Mesendoderm (in vitro differentiated cells): ENCODE results near the gene OAS1.

Experiments used
- DNase-seq: peaks from one replicate; pipeline ENCODE4 v3.0.0; 2013
- H2AK5ac ChIP-seq: 2 replicates; pipeline ENCODE4 v1.6.1; 2013; ENCODE audit warnings: low read length, inconsistent platforms
- H2BK120ac ChIP-seq: 2 replicates; pipeline ENCODE4 v1.6.1; 2013; ENCODE audit warnings: low read depth, mild to moderate bottlenecking, low read length, moderate library complexity, mixed read lengths
- H2BK15ac ChIP-seq: replicated peaks from 2 replicates; pipeline ENCODE4 v1.6.1; 2013; ENCODE audit warnings: low read depth, mild to moderate bottlenecking, moderate library complexity
- H2BK5ac ChIP-seq: 2 replicates; pipeline ENCODE4 v1.6.1; 2013; ENCODE audit warnings: low read length, inconsistent platforms
- H3K18ac ChIP-seq: 2 replicates; pipeline ENCODE4 v1.6.1; 2013; ENCODE audit warnings: mild to moderate bottlenecking, low read length, mixed read lengths
- H3K23ac ChIP-seq: one replicate; pipeline ENCODE4 v1.6.1; 2013; ENCODE audit warnings: low read length
- H3K27ac ChIP-seq: 2 replicates; pipeline ENCODE4 v1.5.1; 2013; ENCODE audit warnings: low read depth, mild to moderate bottlenecking, inconsistent platforms, low read length, moderate library complexity
- H3K27me3 ChIP-seq: 2 replicates; pipeline ENCODE4 v1.6.1; 2013; ENCODE audit warnings: low read length, control low read depth, mild to moderate bottlenecking, inconsistent platforms; ENCODE audit not compliant: insufficient read depth, poor library complexity
- H3K36me3 ChIP-seq: 2 replicates; pipeline ENCODE4 v1.6.1; 2013; ENCODE audit warnings: low read length, inconsistent platforms; ENCODE audit not compliant: control insufficient read depth, insufficient read depth
- H3K4ac ChIP-seq: one replicate; pipeline ENCODE4 v1.6.1; 2013; ENCODE audit warnings: low read depth, mild to moderate bottlenecking, low read length, moderate library complexity
- H3K4me1 ChIP-seq: 2 replicates; pipeline ENCODE4 v1.6.1; 2013; ENCODE audit warnings: low read depth, low read length, inconsistent platforms; ENCODE audit not compliant: control insufficient read depth
- H3K4me2 ChIP-seq: 2 replicates; pipeline ENCODE4 v1.6.1; 2013; ENCODE audit warnings: low read length
- H3K4me3 ChIP-seq: 2 replicates; pipeline ENCODE4 v1.5.1; 2013; ENCODE audit warnings: mild to moderate bottlenecking, low read length
- H3K56ac ChIP-seq: one replicate; pipeline ENCODE4 v1.6.1; 2013; ENCODE audit warnings: low read length
- H3K79me1 ChIP-seq: 2 replicates; pipeline ENCODE4 v1.6.1; 2013; ENCODE audit warnings: low read length, inconsistent platforms
- H3K79me2 ChIP-seq: 2 replicates; pipeline ENCODE4 v1.6.1; 2013; ENCODE audit warnings: mild to moderate bottlenecking, low read length; ENCODE audit not compliant: control insufficient read depth, insufficient read depth
- H3K9ac ChIP-seq: 2 replicates; pipeline ENCODE4 v1.6.1; 2013; ENCODE audit warnings: low read length, inconsistent platforms
- H4K5ac ChIP-seq: one replicate; pipeline ENCODE4 v1.6.1; 2013; ENCODE audit warnings: low read length
- H4K8ac ChIP-seq: one replicate; pipeline ENCODE4 v1.6.1; 2013; ENCODE audit warnings: low read depth, mild to moderate bottlenecking, control low read depth, low read length, moderate library complexity
- WGBS: extraction: QIAGEN DNeasy Blood & Tissue Kit; methylation state at CpG from one replicate; pipeline ENCODE4 v1.1.7; 2013; ENCODE audit warnings: low lambda C conversion rate, missing lambda C conversion rate; ENCODE audit not compliant: insufficient coverage; ENCODE audit errors: extremely low coverage; 5-methylcytosine and 5-hydroxymethylcytosine counted together

Gene OAS1

DNA sequence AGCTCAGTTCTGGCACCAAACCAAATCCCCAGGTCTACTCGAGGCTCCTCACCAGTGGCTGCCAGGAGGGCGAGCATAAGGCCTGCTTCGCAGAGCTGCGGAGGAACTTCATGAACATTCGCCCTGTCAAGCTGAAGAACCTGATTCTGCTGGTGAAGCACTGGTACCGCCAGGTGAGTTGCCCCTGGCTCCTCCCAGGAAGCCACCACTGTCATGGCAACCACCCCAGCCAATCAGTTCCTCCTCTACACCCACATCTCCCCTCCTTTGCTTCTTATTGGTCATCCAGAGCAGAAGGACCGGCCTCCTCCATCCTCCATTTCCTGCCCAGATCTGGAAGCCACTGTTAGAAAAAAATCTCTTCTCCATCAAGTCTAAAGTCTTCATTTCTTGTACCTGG lies 54.3 kb downstream of the OAS1 start:
- Histone ChIP-seq H3K4me1 (no peaks in the 10 kb centered on the region), H3K27ac (no peak overlapping the region)
- WGBS = no CpG with 5 or more reads among the region's 7 CpGs

DNA sequence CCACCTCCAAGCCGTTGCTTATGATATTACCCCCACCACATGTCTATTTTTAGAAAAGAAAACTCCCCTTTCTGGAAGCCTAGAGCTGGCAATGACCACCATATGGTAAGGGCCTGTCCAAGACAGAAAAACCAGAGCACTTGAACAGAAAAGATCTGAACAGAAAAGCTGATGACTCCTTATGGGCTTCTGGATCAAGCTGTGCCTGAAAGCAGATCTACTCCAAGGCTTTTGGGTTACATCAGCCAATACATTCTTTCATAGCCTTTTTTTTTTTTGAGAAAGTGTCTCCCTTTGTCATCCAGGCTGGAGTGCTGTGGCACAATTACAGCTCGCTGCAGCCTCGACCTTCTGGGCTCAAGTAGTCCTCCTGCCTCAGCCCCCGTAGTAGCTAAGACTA lies 54.8 kb downstream of the OAS1 start:
- Histone ChIP-seq H2AK5ac (no peak overlapping the region), H3K4ac (no peak overlapping the region), H3K9ac (no peak overlapping the region), H3K18ac (no peak overlapping the region), H4K5ac (no peak overlapping the region), H3K23ac (no peak overlapping the region), H2BK5ac (no peak overlapping the region), H4K8ac (no peak overlapping the region), H3K79me2 (no peaks in the 10 kb centered on the region), H3K4me1 (no peaks in the 10 kb centered on the region), H3K36me3 (no peaks in the 10 kb centered on the region), H3K4me3 (no peak overlapping the region), H3K79me1 (no peaks in the 10 kb centered on the region), H3K27ac (no peak overlapping the region), H3K56ac (no peak overlapping the region), H3K27me3 (no peaks in the 10 kb centered on the region), H2BK15ac (no peak overlapping the region), H3K4me2 (no peak overlapping the region), H2BK120ac (no peak overlapping the region)
- DNase-seq = no peak
- no CpG with 5 or more reads among the region's 4 CpGs for WGBS

More for the DNA sequence above, 54.3 kb downstream of the OAS1 start:
- Histone ChIP-seq H3K79me2 (no peaks in the 10 kb centered on the region), H3K4me3 (no peak overlapping the region), H3K27me3 (no peaks in the 10 kb centered on the region), H3K36me3 (no peaks in the 10 kb centered on the region), H2BK120ac (no peak overlapping the region), H4K5ac (no peak overlapping the region), H3K4ac (no peak overlapping the region), H2AK5ac (no peak overlapping the region), H2BK5ac (no peak overlapping the region), H3K79me1 (no peaks in the 10 kb centered on the region), H3K18ac (no peak overlapping the region), H3K9ac (no peak overlapping the region), H4K8ac (no peak overlapping the region), H3K56ac (no peak overlapping the region), H3K23ac (no peak overlapping the region), H2BK15ac (no peak overlapping the region), H3K4me2 (no peak overlapping the region)
- DNase-seq = no peak

DNA sequence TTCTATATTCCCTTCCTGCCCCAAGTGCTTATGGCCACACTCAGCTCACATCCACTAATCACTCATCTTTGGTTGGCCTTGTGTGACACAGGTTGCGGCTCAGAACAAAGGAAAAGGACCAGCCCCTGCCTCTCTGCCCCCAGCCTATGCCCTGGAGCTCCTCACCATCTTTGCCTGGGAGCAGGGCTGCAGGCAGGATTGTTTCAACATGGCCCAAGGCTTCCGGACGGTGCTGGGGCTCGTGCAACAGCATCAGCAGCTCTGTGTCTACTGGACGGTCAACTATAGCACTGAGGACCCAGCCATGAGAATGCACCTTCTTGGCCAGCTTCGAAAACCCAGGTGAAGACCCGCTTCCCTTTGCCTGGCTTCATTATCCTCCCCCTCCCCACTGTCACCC lies 55.8 kb downstream of the OAS1 start:
- Histone ChIP-seq H3K4me2 (no peak overlapping the region), H3K79me1 (no peaks in the 10 kb centered on the region), H3K79me2 (no peaks in the 10 kb centered on the region), H3K23ac (no peak overlapping the region), H2AK5ac (no peak overlapping the region), H2BK120ac (no peak overlapping the region), H2BK5ac (no peak overlapping the region), H3K4me1 (no peaks in the 10 kb centered on the region), H3K27me3 (no peaks in the 10 kb centered on the region), H3K36me3 (no peaks in the 10 kb centered on the region), H4K5ac (no peak overlapping the region), H3K56ac (no peak overlapping the region), H3K27ac (no peak overlapping the region), H3K4me3 (no peak overlapping the region), H3K4ac (no peak overlapping the region), H3K18ac (no peak overlapping the region), H2BK15ac (no peak overlapping the region), H4K8ac (no peak overlapping the region), H3K9ac (no peak overlapping the region)
- WGBS = no CpG with 5 or more reads among the region's 7 CpGs
- DNase-seq = no peak

DNA sequence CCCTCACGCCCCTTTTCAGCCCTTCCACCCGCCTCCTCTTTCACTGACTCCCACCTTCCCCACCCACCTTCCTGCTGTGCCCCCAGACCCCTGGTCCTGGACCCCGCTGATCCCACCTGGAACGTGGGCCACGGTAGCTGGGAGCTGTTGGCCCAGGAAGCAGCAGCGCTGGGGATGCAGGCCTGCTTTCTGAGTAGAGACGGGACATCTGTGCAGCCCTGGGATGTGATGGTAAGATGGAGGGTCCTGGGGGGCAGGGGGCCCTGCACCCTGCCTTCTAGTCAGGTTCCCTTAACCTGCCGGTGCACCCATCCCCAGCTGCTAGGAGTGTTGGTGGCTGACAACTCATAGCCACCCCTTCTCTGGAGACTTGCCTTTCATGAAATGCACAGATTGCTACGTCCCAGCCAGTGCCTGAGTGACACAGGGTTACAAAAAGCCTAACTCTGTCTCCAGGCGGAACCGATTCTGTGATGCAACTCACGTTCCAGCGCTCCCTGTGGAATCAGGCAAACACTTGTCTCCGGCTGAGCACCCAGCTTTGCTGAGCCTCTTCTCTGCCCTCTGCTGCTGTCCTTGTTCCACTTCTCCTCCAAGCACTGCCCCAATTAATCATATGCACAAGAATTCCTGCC lies 56.6 kb downstream of the OAS1 start:
- H2BK5ac ChIP-seq = no peak overlapping the region
- H3K4me1 ChIP-seq = no peaks in the 10 kb centered on the region
- no peaks in the 10 kb centered on the region for H3K79me2 ChIP-seq
- H3K56ac ChIP-seq = no peak overlapping the region
- H2AK5ac ChIP-seq = no peak overlapping the region
- H4K5ac ChIP-seq = no peak overlapping the region
- no peaks in the 10 kb centered on the region for H3K79me1 ChIP-seq
- no peaks in the 10 kb centered on the region for H3K36me3 ChIP-seq
- no peak overlapping the region for H3K18ac ChIP-seq
- DNase-seq = no peak
- no CpG with 5 or more reads among the region's 14 CpGs for WGBS
- no peak overlapping the region for H3K4me2 ChIP-seq
- no peak overlapping the region for H2BK15ac ChIP-seq
- no peak overlapping the region for H3K9ac ChIP-seq
- no peak overlapping the region for H3K23ac ChIP-seq
- no peaks in the 10 kb centered on the region for H3K27me3 ChIP-seq
- H3K27ac ChIP-seq = no peak overlapping the region
- no peak overlapping the region for H3K4me3 ChIP-seq
- H2BK120ac ChIP-seq = no peak overlapping the region
- H3K4ac ChIP-seq = no peak overlapping the region
- no peak overlapping the region for H4K8ac ChIP-seq

DNA sequence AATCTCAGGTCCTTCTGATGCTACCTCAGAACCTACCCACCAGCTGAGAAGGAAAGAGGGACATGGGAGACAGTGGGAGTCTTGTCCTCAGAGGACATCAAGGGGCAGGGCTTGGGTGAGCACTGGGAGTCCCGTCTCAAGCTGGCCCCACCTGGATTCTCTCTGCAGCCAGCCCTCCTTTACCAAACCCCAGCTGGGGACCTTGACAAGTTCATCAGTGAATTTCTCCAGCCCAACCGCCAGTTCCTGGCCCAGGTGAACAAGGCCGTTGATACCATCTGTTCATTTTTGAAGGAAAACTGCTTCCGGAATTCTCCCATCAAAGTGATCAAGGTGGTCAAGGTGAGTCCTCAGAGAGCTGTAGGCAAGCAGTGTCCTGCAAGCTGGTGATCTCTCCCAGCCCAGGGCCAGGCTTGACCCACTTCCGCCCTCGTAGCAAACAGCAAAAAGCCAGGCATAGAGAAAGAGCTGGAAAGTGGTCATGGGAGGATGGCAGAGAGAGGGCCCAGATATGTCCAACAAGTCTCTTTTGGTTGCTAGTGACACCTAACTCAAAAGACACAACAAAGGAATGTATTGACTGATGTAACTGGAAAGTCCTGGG lies 57.4 kb downstream of the OAS1 start:
- Histone ChIP-seq H4K5ac (no peak overlapping the region), H3K4me2 (no peak overlapping the region), H4K8ac (no peak overlapping the region), H3K18ac (no peak overlapping the region), H3K36me3 (no peaks in the 10 kb centered on the region), H3K4ac (no peak overlapping the region), H2AK5ac (no peak overlapping the region), H2BK15ac (no peak overlapping the region), H3K27me3 (no peaks in the 10 kb centered on the region), H2BK120ac (no peak overlapping the region), H3K9ac (no peak overlapping the region), H3K79me1 (no peaks in the 10 kb centered on the region), H3K23ac (no peak overlapping the region), H3K27ac (no peak overlapping the region), H3K4me3 (no peak overlapping the region), H3K56ac (no peak overlapping the region), H3K4me1 (no peaks in the 10 kb centered on the region), H3K79me2 (no peaks in the 10 kb centered on the region), H2BK5ac (no peak overlapping the region)
- no peak for DNase-seq
- WGBS = no CpG with 5 or more reads among the region's 6 CpGs

DNA sequence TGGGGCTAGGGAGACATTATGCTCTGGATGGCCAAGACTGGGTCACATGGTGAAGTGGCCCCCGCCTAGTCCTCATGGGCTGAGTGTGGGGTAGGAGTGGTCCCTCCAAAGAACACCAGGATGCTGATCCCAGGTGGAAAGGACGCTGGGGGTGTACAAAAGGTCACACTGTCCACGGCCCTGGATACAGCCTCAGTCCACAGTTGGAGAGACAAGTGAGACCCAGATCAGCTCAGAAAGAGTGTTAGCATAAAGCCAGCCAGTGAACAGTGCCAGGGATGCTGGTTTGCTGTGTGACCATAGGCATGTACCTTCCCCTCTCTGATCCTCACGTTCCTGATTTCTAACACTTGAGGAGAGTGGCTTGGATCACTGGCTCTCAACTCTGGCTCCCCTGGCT lies 58.2 kb downstream of the OAS1 start:
- no peaks in the 10 kb centered on the region for H3K27me3 ChIP-seq
- H2AK5ac ChIP-seq = no peak overlapping the region
- H3K23ac ChIP-seq = no peak overlapping the region
- no peak overlapping the region for H3K4ac ChIP-seq
- no peaks in the 10 kb centered on the region for H3K36me3 ChIP-seq
- no peak overlapping the region for H2BK5ac ChIP-seq
- no peak overlapping the region for H3K27ac ChIP-seq
- WGBS = no CpG with 5 or more reads among the region's 4 CpGs
- no peaks in the 10 kb centered on the region for H3K79me1 ChIP-seq
- no peaks in the 10 kb centered on the region for H3K4me1 ChIP-seq
- no peak for DNase-seq
- H2BK15ac ChIP-seq = no peak overlapping the region
- H4K8ac ChIP-seq = no peak overlapping the region
- no peak overlapping the region for H3K4me2 ChIP-seq
- H3K18ac ChIP-seq = no peak overlapping the region
- H3K79me2 ChIP-seq = no peaks in the 10 kb centered on the region
- no peak overlapping the region for H3K4me3 ChIP-seq
- no peak overlapping the region for H4K5ac ChIP-seq
- no peak overlapping the region for H3K9ac ChIP-seq
- H2BK120ac ChIP-seq = no peak overlapping the region
- no peak overlapping the region for H3K56ac ChIP-seq
